Stimulated activated CD8-positive, alpha-beta memory T cell treated with anti-CD3 and anti-CD28 coated beads, Interleukin-4, amount 100 ng/mL, for 1 hour (primary cell): ENCODE results near the gene MIAT.

Experiments
- DNase-seq, 2 donors: peaks; one replicate each; pipeline ENCODE4 v3.0.0-alpha.2; 2020; ENCODE audit warnings: low read depth in 2 of 2, low spot score in 1 of 2

MIAT gene

DNA sequence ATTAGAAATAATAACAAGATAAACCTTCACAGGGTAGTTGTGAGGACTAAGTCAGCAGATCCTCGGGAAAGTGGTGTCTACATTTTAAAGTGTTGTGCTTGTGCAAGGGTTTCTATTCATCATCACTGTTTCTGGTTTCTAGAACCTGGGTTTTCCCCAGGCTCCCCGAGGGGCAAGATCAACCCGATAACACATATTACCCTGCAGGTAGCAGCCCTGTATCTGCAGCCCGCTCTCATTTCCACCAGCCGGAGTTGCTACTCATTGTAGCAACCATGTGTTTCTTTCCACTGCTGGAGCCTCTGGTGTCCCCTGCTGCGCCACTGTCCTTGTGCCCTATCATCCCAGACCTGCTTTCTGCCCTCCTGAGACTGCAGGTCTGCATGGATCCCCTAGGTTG, 67.0 kb downstream of the MIAT start:
- no peak for DNase-seq

GRCh38 chr22:26725012-26725676, 67.8 kb downstream of the MIAT start:
- DNase-seq = no peak
